Measurements from ENCODE around the gene TEDC2. TPM values are rescaled to one million over a fixed set of nuclear protein-coding genes. Genes with fewer than 3 reads are reported as not detected.
A peak's percentile ranks its signal among the peaks of the same experiment; 100 is the strongest.

TEDC2 gene
- total and polyA plus RNA-seq, 2 of the 8 experiments (the other 6 are each of a cell fraction or from before 2014, with no cell fraction given), result 54.6 to 55.6 TPM

GRCh38 chr16:2457946-2458345, 2.0 kb upstream of the TEDC2 start:
- Histone ChIP-seq H4K5ac (ENCODE audit: insufficient read length, low read depth, low read length) (no peak overlapping the region), H3K4ac (replicated peaks; ENCODE audit: insufficient read length, low read depth, low read length) (no peak overlapping the region), H3K23me2 (ENCODE audit: low read depth, low read length) (peaks cover 13% of the 10 kb centered on the region; the same call in 1 of the 2 replicates), H3K4me2 (ENCODE audit: insufficient read depth in 1 of 2, low read depth in 2 of 2, low read length in 2 of 2) (no peak overlapping the region), H3K79me1 (ENCODE audit: low read depth, low read length) (peaks cover 10% of the 10 kb centered on the region), H3K23ac (ENCODE audit: insufficient read length) (no peak overlapping the region), H2BK20ac (ENCODE audit: low read length) (no peak overlapping the region), H2BK15ac (ENCODE audit: low read length) (no peak overlapping the region), H4K20me1 (replicated peaks in 1 of 2; ENCODE audit: control insufficient read depth in 1 of 2, insufficient read depth in 2 of 2, low read length in 2 of 2) (peaks cover 9 to 22% of the 10 kb centered on the region in 2 experiments), H3K56ac (replicated peaks; ENCODE audit: insufficient read length, low read depth, low read length) (no peak overlapping the region), H2AFZ (ENCODE audit: low read length) (no peak overlapping the region), H3K27ac (ENCODE audit: low read depth, low read length) (no peak overlapping the region), H2BK12ac (ENCODE audit: low read depth, low read length) (no peak overlapping the region), H2AK5ac (ENCODE audit: low read depth, low read length) (no peak overlapping the region), H3K18ac (ENCODE audit: extremely low read depth, low read length) (no peak overlapping the region), H3K9me3 (ENCODE audit: insufficient read depth in 2 of 2, low read depth in 1 of 2, low read length in 1 of 2) (no peaks in the 10 kb centered on the region), H3K36me3 (ENCODE audit: control insufficient read depth in 2 of 4, insufficient read depth in 4 of 4, low read length in 3 of 4) (peaks cover 20 to 49% (median 35%) of the 10 kb centered on the region in 4 experiments; a peak in 7 of 8 replicates), H4K91ac (replicated peaks; ENCODE audit: insufficient read length, low read length) (no peak overlapping the region), H3K27me3 (replicated peaks in 1 of 4; ENCODE audit: control insufficient read depth in 3 of 4, extremely low read depth in 1 of 4, insufficient read depth in 3 of 4, low read length in 3 of 4) (no peaks in the 10 kb centered on the region), H3K4me3 (ENCODE audit: extremely low read depth in 1 of 4, insufficient read depth in 2 of 4, low read depth in 3 of 4, low read length in 4 of 4) (no peak overlapping the region), H3K9ac (replicated peaks in 1 of 4; ENCODE audit: extremely low read depth in 1 of 4, low read depth in 3 of 4, low read length in 3 of 4) (no peak overlapping the region), H2BK5ac (ENCODE audit: low read depth, low read length) (no peak overlapping the region), H2BK120ac (replicated peaks; ENCODE audit: low read depth, low read length) (no peak overlapping the region), H3K14ac (ENCODE audit: insufficient read length) (no peak overlapping the region), H3K79me2 (ENCODE audit: control insufficient read depth in 1 of 2, insufficient read depth in 2 of 2, low read length in 2 of 2) (peaks cover 0 to 6% of the 10 kb centered on the region in 2 experiments; a peak in 2 of 4 replicates), H3K4me1 (replicated peaks in 1 of 4; ENCODE audit: control insufficient read depth in 3 of 4, insufficient read depth in 4 of 4, low read length in 3 of 4) (peaks cover 0 to 18% (median 15%) of the 10 kb centered on the region in 4 experiments; a peak in 6 of 7 replicates), H4K8ac (ENCODE audit: extremely low read depth, insufficient read depth, low read length) (peak overlapping the region; percentile 22; the same call in 1 of the 2 replicates)
- no peak for DNase-seq (ENCODE audit: low read depth in 1 of 2, low spot score in 2 of 2)
- ChIA-PET POLR2A (ENCODE audit: partially characterized antibody) (interaction anchor here (1.1 to 2.8 kb wide), 8 partner anchors 10 to 177 kb away, joined by 3 to 21 read pairs (median 4); partner anchors contain the start of gene NTN3), CTCF (ENCODE audit: partially characterized antibody) (interaction anchor here (0.6 to 3.3 kb wide), 5 partner anchors 11 to 48 kb away, joined by 3 to 21 read pairs (median 6); partner anchors contain the start of gene TBC1D24)
- 80% methylated on average over 5 of the region's 7 CpGs; no CpG with 5 or more reads in 1 of the 2 experiments for WGBS, 2 experiments (ENCODE audit: extremely low coverage in 1 of 2, insufficient coverage in 1 of 2, insufficient read length in 1 of 2, insufficient replicate concordance in 2 of 2, low coverage in 1 of 2, low lambda C conversion rate in 2 of 2, missing lambda C conversion rate in 1 of 2)
- FAIRE-seq, result no peak
- TF ChIP-seq POU5F1 (IDR thresholded peaks at IDR 0.05; ENCODE audit: low read depth, low read length) (no peak), EP300 (IDR thresholded peaks at IDR 0.05; ENCODE audit: borderline replicate concordance in 1 of 2, low read depth in 2 of 2, low read length in 2 of 2) (no peak), BRCA1 (IDR thresholded peaks at IDR 0.05; ENCODE audit: low read depth, low read length) (no peak), ZNF274 (IDR thresholded peaks at IDR 0.05; ENCODE audit: borderline replicate concordance, extremely low read depth, low read length) (no peak), CTBP2 (IDR thresholded peaks at IDR 0.05; ENCODE audit: borderline replicate concordance, insufficient read depth, insufficient read length, low read length) (no peak), EZH2 (IDR thresholded peaks at IDR 0.05; ENCODE audit: low read depth, low read length, severe bottlenecking) (no peak), MAFK (IDR thresholded peaks at IDR 0.05; ENCODE audit: low read depth, low read length) (no peak), RNF2 (IDR thresholded peaks at IDR 0.05; ENCODE audit: borderline replicate concordance, low read depth, low read length, missing control alignments, poor library complexity, severe bottlenecking) (no peak), USF2 (IDR thresholded peaks at IDR 0.05; ENCODE audit: low read length) (no peak), PHF8 (conservative IDR thresholded peaks at IDR 0.05; ENCODE audit: low read depth, low read length) (no peak), NRF1 (IDR thresholded peaks at IDR 0.05; ENCODE audit: low read depth, low read length) (no peak)
